8988T (cell line): Measurements from ENCODE around the gene TPPP.
"Not testable (repeated sequence)": the region's sequence is repeated elsewhere in the genome, so short reads cannot be mapped to it uniquely, and the experiment has no call there.

Experiments used
- DNase-seq: peaks from one replicate; pipeline ENCODE4 v3.0.0; 2011

The TPPP gene

GRCh38 chr5:693271-694041 is at the start of gene TPPP:
TPPP (minus strand) TSS chr5:693352; CDS start chr5:678060, 15,292 bp downstream.
- DNase-seq = peak; percentile 99

- not testable (repeated sequence) for DNase-seq
These were observed 49.1 kb upstream of the TPPP start for GRCh38 chr5:742276-742675.

- not testable (repeated sequence) for DNase-seq
These were observed 41.0 kb upstream of the TPPP start for GRCh38 chr5:734145-734544.

GRCh38 chr5:732754-733454 is 39.8 kb upstream of the TPPP start:
- not testable (repeated sequence) for DNase-seq

GRCh38 chr5:729225-729624 is 36.1 kb upstream of the TPPP start:
- not testable (repeated sequence) for DNase-seq

GRCh38 chr5:727087-727486 is 33.9 kb upstream of the TPPP start:
- DNase-seq = not testable (repeated sequence)

- DNase-seq = not testable (repeated sequence)
These were observed 30.7 kb upstream of the TPPP start for GRCh38 chr5:723865-724264.

- DNase-seq = not testable (repeated sequence)
These were observed 30.2 kb upstream of the TPPP start for GRCh38 chr5:723309-723708.

- DNase-seq = not testable (repeated sequence)
These were observed 26.2 kb upstream of the TPPP start for GRCh38 chr5:719379-719778.

- no peak for DNase-seq
These were observed 24.0 kb upstream of the TPPP start for GRCh38 chr5:717143-717542.

GRCh38 chr5:716740-717139 is 23.6 kb upstream of the TPPP start:
- not testable (repeated sequence) for DNase-seq

GRCh38 chr5:715636-716035 is 22.5 kb upstream of the TPPP start:
- not testable (repeated sequence) for DNase-seq

- not testable (repeated sequence) for DNase-seq
These were observed 21.3 kb upstream of the TPPP start for GRCh38 chr5:714215-715118.

- not testable (repeated sequence) for DNase-seq
These were observed 20.5 kb upstream of the TPPP start for GRCh38 chr5:713686-714085.

GRCh38 chr5:708848-709517 is 15.8 kb upstream of the TPPP start:
- DNase-seq = not testable (repeated sequence)

GRCh38 chr5:708374-708773 is 15.2 kb upstream of the TPPP start:
- DNase-seq = not testable (repeated sequence)

- DNase-seq = not testable (repeated sequence)
These were observed 13.0 kb upstream of the TPPP start for GRCh38 chr5:706127-706526.

- DNase-seq = not testable (repeated sequence)
These were observed 3.9 kb upstream of the TPPP start for GRCh38 chr5:696753-697702.

- DNase-seq = not testable (repeated sequence)
These were observed 3.0 kb upstream of the TPPP start for GRCh38 chr5:696191-696590.

GRCh38 chr5:695475-695874 is 2.3 kb upstream of the TPPP start:
- DNase-seq = not testable (repeated sequence)

GRCh38 chr5:694042-694431 is 885 bp upstream of the TPPP start:
- DNase-seq = not testable (repeated sequence)
